Natural killer cell treated with Interleukin-12 subunit alpha and Interleukin-12 subunit beta and Interleukin-15 and Interleukin-18, amount 100 ng/mL, for 72 hours (primary cell): ENCODE data around the gene LRRC75B. TPM values are rescaled to one million over a fixed set of nuclear protein-coding genes. Genes with fewer than 3 reads are reported as not detected.
"Not testable (repeated sequence)": the region's sequence is repeated elsewhere in the genome, so short reads cannot be mapped to it uniquely, and the experiment has no call there.

ENCODE experiments used
- ATAC-seq, 2 donors: fragments of 150-1000 bp; cut with Tn5 transposase in 1 of 2; sonication (Bioruptor Pico), chemical (Tn5 transposase) in 1 of 2; 2 replicates each; pipeline ENCODE4 v1.10.0; 2021
- DNase-seq: peaks from one replicate; pipeline ENCODE4 v3.0.0; 2022; ENCODE audit warnings: low spot score
- H3K27ac Mint-ChIP-seq, 2 donors: 1 replicate in 1 of 2; 2 replicates in 1 of 2; pipeline ENCODE4 v1.8.0; 2022; ENCODE audit warnings: mixed read lengths in 2 of 2, mild to moderate bottlenecking in 1 of 2, moderate library complexity in 1 of 2
- H3K27me3 Mint-ChIP-seq, 2 donors: 1 replicate in 1 of 2; 2 replicates in 1 of 2; pipeline ENCODE4 v1.8.0; 2022; ENCODE audit warnings: mixed read lengths in 2 of 2
- H3K36me3 Mint-ChIP-seq: one replicate; pipeline ENCODE4 v1.8.0; 2022; ENCODE audit warnings: mixed read lengths
- H3K4me1 Mint-ChIP-seq, 2 donors: 1 replicate in 1 of 2; 2 replicates in 1 of 2; pipeline ENCODE4 v1.8.0; 2022; ENCODE audit warnings: low read depth in 2 of 2, mixed read lengths in 2 of 2, mild to moderate bottlenecking in 1 of 2
- H3K4me3 Mint-ChIP-seq: one replicate; pipeline ENCODE4 v1.8.0; 2022; ENCODE audit warnings: mixed read lengths
- H3K9me3 Mint-ChIP-seq: 2 replicates; pipeline ENCODE4 v1.8.0; 2022; ENCODE audit warnings: mixed read lengths
- total RNA-seq, 2 donors: library from RNA; stranded (reverse); gene quantifications; one replicate each; pipeline ENCODE4 v1.2.3, GENCODE V29; 2022

The LRRC75B gene, protein sequence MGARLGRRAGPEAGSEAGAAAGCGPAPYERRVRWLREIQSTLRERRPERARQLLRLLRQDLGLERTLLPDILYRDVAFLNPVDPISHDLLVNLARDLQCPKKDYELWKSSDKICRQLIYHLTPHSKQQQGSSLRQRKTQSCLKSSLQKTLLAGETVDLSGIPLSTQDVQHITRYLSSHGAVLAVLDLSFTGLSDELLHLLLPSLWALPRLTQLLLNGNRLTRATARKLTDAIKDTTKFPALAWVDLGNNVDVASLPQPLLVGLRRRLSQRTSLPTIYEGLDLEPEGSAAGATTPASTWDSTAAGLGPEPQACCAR
- total RNA-seq: 1 to 10 TPM; 1.8 to 2.3 TPM

DNA sequence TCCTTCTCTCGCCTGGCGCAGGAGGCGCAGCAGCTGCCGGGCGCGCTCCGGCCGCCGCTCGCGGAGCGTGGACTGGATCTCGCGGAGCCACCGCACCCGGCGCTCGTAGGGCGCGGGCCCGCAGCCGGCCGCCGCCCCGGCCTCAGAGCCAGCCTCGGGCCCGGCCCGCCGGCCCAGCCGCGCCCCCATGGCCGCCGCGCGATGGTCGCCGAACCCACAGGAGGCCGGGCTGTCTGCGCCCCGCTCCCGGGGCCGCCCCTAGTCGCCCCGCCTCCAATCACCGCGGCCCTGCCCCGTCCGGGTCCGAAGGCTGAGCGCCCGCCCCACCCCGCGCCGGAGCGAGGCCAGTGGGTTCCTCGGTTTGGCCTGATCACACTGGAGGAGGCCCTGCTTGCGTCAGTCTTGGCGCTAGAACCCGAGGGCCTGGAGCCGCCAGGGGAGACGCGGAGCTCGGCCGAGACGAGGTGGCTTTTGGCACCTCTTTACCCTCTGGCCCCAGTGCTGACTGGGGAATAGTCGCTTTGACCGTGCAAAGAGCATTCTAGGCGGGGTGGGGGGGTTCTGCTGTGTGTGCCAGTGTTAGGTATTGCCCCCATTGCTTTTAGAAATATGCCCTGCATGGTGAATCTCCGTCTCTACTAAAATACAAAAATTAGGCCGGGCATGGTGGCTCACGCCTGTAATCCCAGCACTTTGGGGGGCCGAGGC is at the start of gene LRRC75B:
Gene LRRC75B, minus strand, starts transcription at position 223 of the 708 bp plus-strand sequence. Its CDS starts 34 bp downstream, at position 189.
- H3K27me3 Mint-ChIP-seq: no peaks in the 10 kb centered on the region
- H3K27ac Mint-ChIP-seq: peak within 1 kb of the TSS in 1 of 2 donors; percentile 41
- DNase-seq: peak; percentile 85
- ATAC-seq: peak; percentile 92
- H3K36me3 Mint-ChIP-seq: no peaks in the 10 kb centered on the region
- peaks cover 0 to 4% of the 10 kb centered on the region in 2 donors for H3K4me1 Mint-ChIP-seq
- H3K9me3 Mint-ChIP-seq: no peaks in the 10 kb centered on the region
- H3K4me3 Mint-ChIP-seq: peak within 1 kb of the TSS; percentile 87

DNA sequence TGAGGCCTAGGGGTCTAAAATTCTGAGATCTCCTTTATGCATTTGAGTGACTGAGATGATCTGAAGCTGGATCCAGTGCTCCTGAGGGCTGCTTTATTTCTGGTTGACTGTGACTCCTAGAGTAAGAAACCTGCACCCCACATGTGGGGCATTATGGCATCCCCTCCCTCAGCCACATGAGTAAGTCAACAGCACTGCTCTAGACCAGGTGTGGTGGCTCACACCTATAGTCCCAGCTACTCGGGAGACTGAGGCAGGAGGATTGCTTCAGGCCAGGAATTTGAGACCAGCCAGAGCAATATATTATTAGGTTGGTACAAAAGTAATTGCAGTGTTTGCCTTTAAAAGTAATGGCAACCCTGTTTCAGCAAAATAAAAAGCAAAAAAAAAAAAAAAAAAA is 49.4 kb upstream of the LRRC75B start:
- not testable (repeated sequence) for ATAC-seq, H3K4me1 Mint-ChIP-seq, H3K9me3 Mint-ChIP-seq, H3K4me3 Mint-ChIP-seq, H3K36me3 Mint-ChIP-seq, H3K27ac Mint-ChIP-seq, DNase-seq, H3K27me3 Mint-ChIP-seq

DNA sequence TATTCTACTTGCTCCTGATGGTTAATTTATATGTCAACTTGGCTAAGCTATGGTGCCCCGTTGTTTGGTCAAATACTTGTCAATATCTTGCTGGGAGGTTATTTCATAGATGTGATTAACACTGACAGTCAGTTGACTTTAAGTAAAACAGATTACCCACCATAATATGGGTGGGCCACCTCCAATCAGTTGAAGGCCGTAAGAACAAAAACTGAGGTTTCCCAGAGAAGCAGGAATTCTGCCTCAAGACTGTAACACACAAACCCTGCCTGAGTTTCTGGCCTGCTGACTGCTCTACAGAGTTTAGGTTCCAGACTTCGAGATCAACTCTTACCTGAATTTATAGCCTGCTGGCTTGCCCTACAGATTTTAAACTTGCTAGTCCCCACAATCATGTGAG is 43.6 kb upstream of the LRRC75B start:
- DNase-seq, H3K4me3 Mint-ChIP-seq, H3K36me3 Mint-ChIP-seq, H3K27ac Mint-ChIP-seq, H3K27me3 Mint-ChIP-seq, ATAC-seq, H3K9me3 Mint-ChIP-seq: not testable (repeated sequence)
- H3K4me1 Mint-ChIP-seq: peaks cover 8 to 13% of the 10 kb centered on the region in 2 donors

DNA sequence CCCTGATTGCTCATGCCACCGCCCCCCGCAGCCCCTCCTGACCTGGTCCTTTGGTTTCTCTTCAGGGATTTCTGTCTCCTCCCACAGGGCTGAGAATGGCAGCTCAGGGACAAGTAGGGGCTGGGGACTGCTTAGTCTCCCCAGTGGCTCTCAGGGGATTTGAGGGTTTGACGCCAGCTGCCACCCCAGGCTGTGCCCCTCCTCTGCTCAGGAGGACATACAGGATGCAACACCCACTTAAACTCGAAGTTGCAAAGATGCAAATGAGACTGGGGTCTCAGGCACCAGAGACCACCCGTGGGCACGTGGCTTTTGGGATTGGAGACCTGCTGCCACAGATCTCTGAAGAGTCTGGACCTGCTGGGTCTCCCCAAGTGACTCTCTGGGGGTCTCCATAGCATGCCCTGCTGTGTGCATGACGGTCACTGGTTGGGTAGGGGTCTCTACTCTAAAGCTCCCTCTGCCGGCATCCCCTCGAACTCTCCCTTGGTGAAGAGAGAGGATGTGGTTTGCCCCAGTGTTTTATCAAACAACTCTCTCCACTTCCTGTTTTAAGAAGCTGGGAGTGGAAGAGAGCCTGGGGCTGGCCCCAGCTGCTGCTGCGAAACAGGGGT is 42.0 kb upstream of the LRRC75B start:
- H3K4me1 Mint-ChIP-seq, H3K36me3 Mint-ChIP-seq, H3K4me3 Mint-ChIP-seq, DNase-seq, H3K27ac Mint-ChIP-seq, H3K27me3 Mint-ChIP-seq, H3K9me3 Mint-ChIP-seq, ATAC-seq: not testable (repeated sequence)

- not testable (repeated sequence) for ATAC-seq, H3K36me3 Mint-ChIP-seq, DNase-seq, H3K27ac Mint-ChIP-seq, H3K9me3 Mint-ChIP-seq, H3K4me1 Mint-ChIP-seq, H3K27me3 Mint-ChIP-seq
- peak overlapping the region; percentile 6 for H3K4me3 Mint-ChIP-seq
Measured at GRCh38 chr22:24633231-24634023, 40.6 kb upstream of the LRRC75B start.

- not testable (repeated sequence) for H3K9me3 Mint-ChIP-seq, H3K36me3 Mint-ChIP-seq, H3K27ac Mint-ChIP-seq, H3K4me1 Mint-ChIP-seq, ATAC-seq, H3K4me3 Mint-ChIP-seq, H3K27me3 Mint-ChIP-seq, DNase-seq
Measured at GRCh38 chr22:24632642-24633041, 39.8 kb upstream of the LRRC75B start.

DNA sequence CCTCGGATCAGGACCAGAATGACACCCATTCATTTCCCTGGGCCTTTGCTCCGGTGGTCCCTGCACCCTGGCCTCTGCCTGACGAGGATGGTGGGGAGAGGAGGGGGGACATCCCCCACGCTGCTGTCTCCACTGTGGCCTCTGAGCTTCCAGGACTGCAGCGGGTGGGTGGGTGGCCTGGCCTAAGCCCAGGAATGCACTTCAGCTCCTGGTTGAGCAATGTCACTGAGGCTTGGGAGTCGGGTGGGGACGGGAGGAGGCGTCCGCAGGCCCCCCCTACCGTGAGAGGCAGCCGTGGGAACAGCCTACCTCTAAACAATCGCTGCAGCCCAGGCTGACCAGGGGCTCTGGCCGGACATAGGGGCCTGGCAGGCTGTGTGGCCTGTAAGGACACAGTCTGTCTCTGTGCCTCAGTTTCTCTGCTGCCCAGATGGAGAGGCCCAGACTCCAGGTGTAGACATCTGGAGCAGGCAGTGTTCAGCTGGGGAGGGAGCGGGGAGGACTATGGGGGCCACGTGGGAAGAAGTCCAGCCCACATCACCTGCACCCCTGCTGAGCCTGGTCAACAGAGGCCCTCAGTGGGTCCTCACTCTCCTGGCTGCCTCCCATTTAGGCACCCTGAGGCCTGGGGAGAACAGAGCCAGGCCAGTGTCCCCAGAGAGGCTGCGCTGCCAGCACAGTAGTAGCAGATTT is 38.7 kb upstream of the LRRC75B start:
- H3K27ac Mint-ChIP-seq, H3K27me3 Mint-ChIP-seq, H3K4me3 Mint-ChIP-seq, ATAC-seq, H3K4me1 Mint-ChIP-seq, DNase-seq, H3K36me3 Mint-ChIP-seq, H3K9me3 Mint-ChIP-seq: not testable (repeated sequence)

DNA sequence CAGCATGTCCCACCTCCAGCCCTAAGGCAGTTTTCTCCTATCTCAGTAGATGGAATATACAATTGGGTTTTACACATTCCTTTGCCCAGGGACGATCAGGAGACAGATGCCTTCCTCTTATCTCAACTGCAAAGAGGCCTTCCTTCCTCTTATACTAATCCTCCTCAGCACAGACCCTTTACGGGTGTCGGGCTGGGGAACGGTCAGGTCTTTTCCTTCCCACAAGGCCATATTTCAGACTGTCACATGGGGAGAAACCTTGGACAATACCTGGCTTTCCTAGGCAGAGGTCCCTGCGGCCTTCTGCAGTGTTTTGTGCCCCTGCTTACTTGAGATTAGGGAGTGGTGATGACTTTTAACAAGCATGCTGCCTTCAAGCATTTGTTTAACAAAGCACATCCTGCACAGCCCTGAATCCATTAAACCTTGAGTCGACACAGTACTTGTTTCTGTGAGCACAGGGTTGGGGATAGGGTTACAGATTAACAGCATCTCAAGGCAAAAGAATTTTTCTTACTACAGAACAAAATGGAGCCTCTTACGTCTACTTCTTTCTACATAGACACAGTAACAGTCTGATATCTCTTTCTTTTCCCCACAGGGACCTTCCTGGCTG is 38.0 kb upstream of the LRRC75B start:
- DNase-seq, H3K4me3 Mint-ChIP-seq, H3K4me1 Mint-ChIP-seq, H3K27me3 Mint-ChIP-seq, ATAC-seq, H3K36me3 Mint-ChIP-seq, H3K27ac Mint-ChIP-seq, H3K9me3 Mint-ChIP-seq: not testable (repeated sequence)

GRCh38 chr22:24629069-24629468 is 36.2 kb upstream of the LRRC75B start:
- not testable (repeated sequence) for H3K36me3 Mint-ChIP-seq, H3K27ac Mint-ChIP-seq, H3K4me3 Mint-ChIP-seq, H3K4me1 Mint-ChIP-seq, H3K27me3 Mint-ChIP-seq, H3K9me3 Mint-ChIP-seq, ATAC-seq, DNase-seq

DNA sequence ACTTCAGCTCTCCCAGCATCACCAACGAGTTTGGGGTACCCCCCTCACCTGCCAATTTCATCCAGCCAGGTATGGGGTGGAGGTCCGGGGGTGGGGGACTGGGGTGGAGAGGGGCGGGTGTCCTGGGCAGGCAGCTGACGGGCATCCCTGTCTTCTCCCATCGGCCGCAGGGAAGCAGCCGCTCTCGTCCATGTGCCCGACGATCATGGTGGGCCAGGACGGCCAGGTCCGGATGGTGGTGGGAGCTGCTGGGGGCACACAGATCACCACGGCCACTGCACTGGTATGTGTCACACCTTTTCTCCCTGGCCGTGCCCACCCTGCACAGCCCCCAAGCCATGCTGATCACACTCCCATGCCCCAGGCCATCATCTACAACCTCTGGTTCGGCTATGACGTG is 35.0 kb upstream of the LRRC75B start:
- not testable (repeated sequence) for DNase-seq, H3K4me1 Mint-ChIP-seq, H3K27ac Mint-ChIP-seq, H3K4me3 Mint-ChIP-seq, H3K9me3 Mint-ChIP-seq, H3K27me3 Mint-ChIP-seq, H3K36me3 Mint-ChIP-seq, ATAC-seq

- ATAC-seq, H3K4me3 Mint-ChIP-seq, H3K36me3 Mint-ChIP-seq, H3K27ac Mint-ChIP-seq, DNase-seq, H3K4me1 Mint-ChIP-seq, H3K9me3 Mint-ChIP-seq, H3K27me3 Mint-ChIP-seq: not testable (repeated sequence)
Measured at GRCh38 chr22:24622596-24622995, 29.7 kb upstream of the LRRC75B start.

GRCh38 chr22:24621244-24621643 is 28.4 kb upstream of the LRRC75B start:
- H3K27ac Mint-ChIP-seq: not testable (repeated sequence)

DNA sequence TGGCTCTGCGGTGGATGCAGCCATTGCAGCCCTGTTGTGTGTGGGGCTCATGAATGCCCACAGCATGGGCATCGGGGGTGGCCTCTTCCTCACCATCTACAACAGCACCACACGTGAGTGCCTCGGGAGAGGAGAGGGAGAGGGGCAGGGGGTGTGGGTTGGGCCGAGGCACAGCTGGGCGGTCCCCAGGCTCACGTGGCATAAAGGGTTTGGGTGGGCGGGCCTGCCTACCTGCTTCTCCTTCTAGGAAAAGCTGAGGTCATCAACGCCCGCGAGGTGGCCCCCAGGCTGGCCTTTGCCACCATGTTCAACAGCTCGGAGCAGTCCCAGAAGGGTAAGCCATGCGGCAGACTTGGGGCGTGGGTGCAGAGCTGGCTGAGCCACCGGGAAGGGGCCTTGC is 21.9 kb upstream of the LRRC75B start:
- not testable (repeated sequence) for H3K4me1 Mint-ChIP-seq, H3K9me3 Mint-ChIP-seq, ATAC-seq, H3K4me3 Mint-ChIP-seq, H3K27me3 Mint-ChIP-seq, H3K36me3 Mint-ChIP-seq, DNase-seq, H3K27ac Mint-ChIP-seq

More at GRCh38 chr22:24621244-24621643, 28.4 kb upstream of the LRRC75B start:
- not testable (repeated sequence) for ATAC-seq, DNase-seq, H3K36me3 Mint-ChIP-seq, H3K4me3 Mint-ChIP-seq, H3K27me3 Mint-ChIP-seq, H3K9me3 Mint-ChIP-seq, H3K4me1 Mint-ChIP-seq
